SK-N-SH (cell line): Measurements from ENCODE around the gene CD53. TPM values are rescaled to one million over a fixed set of nuclear protein-coding genes. Genes with fewer than 3 reads are reported as not detected.

Experiments
- CTCF ChIA-PET: fragments of 300-600, 350-600 bp; formaldehyde crosslinking; extraction: SDS; loops from one replicate; lab custom pipeline; 2021; lab: Yijun Ruan, JAX
- POLR2A ChIA-PET: fragments of 350-600 bp; sonication (Branson Sonifier 250); formaldehyde crosslinking; extraction: SDS; loops from one replicate; lab custom pipeline; 2020; ENCODE audit warnings: antibody characterized with exemption, inconsistent platforms; lab: Yijun Ruan, JAX
- DNase-seq: peaks from one replicate; pipeline ENCODE4 v3.0.0; 2012
- H2AFZ ChIP-seq: fragments of 200-600 bp; sonication (generic); 2 replicates; pipeline ENCODE4 v1.8.1; 2016; ENCODE audit warnings: antibody characterized with exemption, mild to moderate bottlenecking, low read depth
- H3F3A ChIP-seq: fragments of 200-600 bp; sonication (generic); replicated peaks from 2 replicates; pipeline ENCODE3; 2016; ENCODE audit warnings: antibody characterized with exemption, mild to moderate bottlenecking; ENCODE audit not compliant: insufficient read depth
- H3K27ac ChIP-seq, 2 experiments: fragments of 200-500 bp in 1 of 2; fragments of 200-600 bp in 1 of 2; sonication (Bioruptor generic) in 1 of 2; sonication (generic), shearing (Covaris generic) in 1 of 2; 2 replicates each; pipeline versions ENCODE4 v1.5.1 to v1.6.1; 2014 to 2016; ENCODE audit warnings: low read depth in 2 of 2, inconsistent platforms in 1 of 2, low read length in 1 of 2, mild to moderate bottlenecking in 1 of 2, mixed read lengths in 1 of 2
- H3K27me3 ChIP-seq: fragments of 200-600 bp; sonication (generic), shearing (Covaris generic); 2 replicates; pipeline ENCODE4 v1.6.1; 2016; ENCODE audit warnings: mixed run types; ENCODE audit not compliant: insufficient read depth
- H3K36me3 ChIP-seq, 2 experiments: fragments of 200-500 bp in 1 of 2; fragments of 200-600 bp in 1 of 2; sonication (Bioruptor generic) in 1 of 2; sonication (generic) in 1 of 2; replicated peaks in 1 of 2; 2 replicates each; pipeline versions ENCODE3 to v1.5.1; 2014 to 2016; ENCODE audit warnings: low read length in 1 of 2, mild to moderate bottlenecking in 1 of 2; ENCODE audit not compliant: insufficient read depth in 2 of 2, control insufficient read depth in 1 of 2
- H3K4me1 ChIP-seq, 2 experiments: fragments of 200-500 bp in 1 of 2; fragments of 200-600 bp in 1 of 2; sonication (Bioruptor generic) in 1 of 2; sonication (generic), shearing (Covaris generic) in 1 of 2; 2 replicates each; pipeline versions ENCODE4 v1.5.1 to v1.6.1; 2014 to 2016; ENCODE audit warnings: low read depth in 1 of 2, low read length in 1 of 2, mixed run types in 1 of 2; ENCODE audit not compliant: insufficient read depth in 2 of 2, control insufficient read depth in 1 of 2
- H3K4me2 ChIP-seq: fragments of 200-600 bp; sonication (generic), shearing (Covaris generic); 2 replicates; pipeline ENCODE4 v1.6.1; 2017; ENCODE audit warnings: mixed run types
- H3K4me3 ChIP-seq, 2 experiments: fragments of 200-500 bp in 1 of 2; fragments of 200-600 bp in 1 of 2; sonication (Bioruptor generic) in 1 of 2; sonication (generic), shearing (Covaris generic) in 1 of 2; 2 replicates each; pipeline versions ENCODE4 v1.5.1 to v1.8.1; 2014 to 2016; ENCODE audit warnings: low read depth in 2 of 2, inconsistent platforms in 1 of 2, low read length in 1 of 2, mild to moderate bottlenecking in 1 of 2, mixed read lengths in 1 of 2, moderate library complexity in 1 of 2
- H3K79me2 ChIP-seq: fragments of 200-600 bp; sonication (generic); 2 replicates; pipeline ENCODE4 v1.8.1; 2017; ENCODE audit warnings: mild to moderate bottlenecking; ENCODE audit not compliant: insufficient read depth
- H3K9ac ChIP-seq: fragments of 200-600 bp; sonication (generic); 2 replicates; pipeline ENCODE4 v1.6.1; 2017; ENCODE audit warnings: mixed run types
- H3K9me2 ChIP-seq: fragments of 200-600 bp; sonication (generic); 2 replicates; pipeline ENCODE4 v1.6.1; 2017; ENCODE audit warnings: mixed run types
- H3K9me3 ChIP-seq: fragments of 200-600 bp; sonication (generic); 2 replicates; pipeline ENCODE4 v1.6.1; 2017; ENCODE audit warnings: mixed run types, mild to moderate bottlenecking, moderate library complexity
- H4K20me1 ChIP-seq: fragments of 200-600 bp; sonication (generic); 2 replicates; pipeline ENCODE4 v1.6.1; 2017; ENCODE audit warnings: mild to moderate bottlenecking, mixed run types; ENCODE audit not compliant: insufficient read depth
- ELF1 ChIP-seq: IDR thresholded peaks from 2 replicates; pipeline ENCODE4 v1.4.0; 2012
- EP300 ChIP-seq, 2 experiments: IDR thresholded peaks; 2 replicates each; pipeline versions ENCODE4 v1.4.0 to v1.6.1; 2012; ENCODE audit warnings: borderline replicate concordance in 1 of 2, low read depth in 1 of 2, low read length in 1 of 2
- GABPA ChIP-seq: IDR thresholded peaks from 2 replicates; pipeline ENCODE4 v1.4.0; 2012; ENCODE audit warnings: low read depth, mild to moderate bottlenecking
- JUND ChIP-seq: IDR thresholded peaks from 2 replicates; pipeline ENCODE4 v1.4.0; 2012
- MEF2A ChIP-seq: IDR thresholded peaks from 2 replicates; pipeline ENCODE4 v1.4.0; 2012; ENCODE audit warnings: low read depth, borderline replicate concordance
- NFIC ChIP-seq: IDR thresholded peaks from 2 replicates; pipeline ENCODE4 v1.4.0; 2012; ENCODE audit warnings: borderline replicate concordance
- NRF1 ChIP-seq: IDR thresholded peaks from 2 replicates; pipeline ENCODE4 v1.6.1; 2012; ENCODE audit warnings: low read depth, mild to moderate bottlenecking, low read length
- SIN3A ChIP-seq: IDR thresholded peaks from 2 replicates; pipeline ENCODE4 v1.6.1; 2012; ENCODE audit warnings: low read depth, mild to moderate bottlenecking, low read length, moderate library complexity, borderline replicate concordance
- TCF12 ChIP-seq: IDR thresholded peaks from 2 replicates; pipeline ENCODE4 v1.4.0; 2012
- USF2 ChIP-seq: fragments of 150-350 bp; IDR thresholded peaks from 2 replicates; pipeline ENCODE4 v1.6.1; 2017; ENCODE audit warnings: antibody characterized with exemption, low read length, low read depth, borderline replicate concordance
- WGBS: methylation state at CpG from one replicate; pipeline ENCODE4 v1.1.6; 2017; ENCODE audit warnings: low lambda C conversion rate; 5-methylcytosine and 5-hydroxymethylcytosine counted together
- polyA plus RNA-seq, 3 experiments: library from polyadenylated mRNA; depleted of rRNA; stranded (reverse); fragments of >200 nt; gene quantifications; 2 replicates each; pipeline ENCODE4 v1.2.3, GENCODE V29; 2012
- TF ChIP-seq, protein P1 (sequence below): IDR thresholded peaks from 2 replicates; pipeline ENCODE4 v1.6.1; 2012; ENCODE audit warnings: mild to moderate bottlenecking, low read depth, low read length, moderate library complexity
- TF ChIP-seq, protein P2 (sequence below): fragments of 150-350 bp; IDR thresholded peaks from 2 replicates; pipeline ENCODE4 v1.6.1; 2016; ENCODE audit warnings: mild to moderate bottlenecking, low read depth, low read length
- TF ChIP-seq, protein P3 (sequence below): IDR thresholded peaks from 2 replicates; pipeline ENCODE4 v1.4.0; 2012; ENCODE audit warnings: low read depth, borderline replicate concordance

The CD53 gene
- polyA plus RNA-seq, 1 of the 3 experiments (the other 2 are of a cell fraction): not detected

DNA sequence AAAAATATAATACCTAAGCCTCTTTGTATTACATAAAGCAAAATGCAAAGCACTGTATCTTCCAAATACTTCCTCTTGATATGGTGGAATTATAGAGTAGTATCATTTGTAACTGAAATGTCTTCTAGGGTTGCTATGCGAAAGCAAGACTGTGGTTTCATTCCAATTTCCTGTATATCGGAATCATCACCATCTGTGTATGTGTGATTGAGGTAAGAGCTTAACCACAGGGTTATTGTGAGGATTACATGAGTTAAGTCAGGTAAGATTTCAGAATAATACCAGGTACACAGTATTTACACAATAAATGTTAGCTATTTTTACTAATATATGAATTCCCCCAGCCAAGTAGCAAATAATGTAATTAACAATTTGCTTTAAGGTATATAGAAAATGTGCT is 24.7 kb downstream of the CD53 start:
- Histone ChIP-seq H4K20me1 (no peaks in the 10 kb centered on the region), H3K27me3 (peaks cover 5% of the 10 kb centered on the region; the same call in 1 of the 2 replicates), H3K4me3 (no peak overlapping the region), H3K27ac (no peak overlapping the region), H3K4me1 (no peaks in the 10 kb centered on the region), H3F3A (no peaks in the 10 kb centered on the region), H2AFZ (no peak overlapping the region), H3K4me2 (no peak overlapping the region), H3K9me2 (no peaks in the 10 kb centered on the region), H3K9me3 (no peaks in the 10 kb centered on the region), H3K9ac (no peak overlapping the region), H3K36me3 (no peaks in the 10 kb centered on the region), H3K79me2 (no peaks in the 10 kb centered on the region)
- 14% methylated on average over 2 of the region's 2 CpGs for WGBS
- TF ChIP-seq, protein P1, sequence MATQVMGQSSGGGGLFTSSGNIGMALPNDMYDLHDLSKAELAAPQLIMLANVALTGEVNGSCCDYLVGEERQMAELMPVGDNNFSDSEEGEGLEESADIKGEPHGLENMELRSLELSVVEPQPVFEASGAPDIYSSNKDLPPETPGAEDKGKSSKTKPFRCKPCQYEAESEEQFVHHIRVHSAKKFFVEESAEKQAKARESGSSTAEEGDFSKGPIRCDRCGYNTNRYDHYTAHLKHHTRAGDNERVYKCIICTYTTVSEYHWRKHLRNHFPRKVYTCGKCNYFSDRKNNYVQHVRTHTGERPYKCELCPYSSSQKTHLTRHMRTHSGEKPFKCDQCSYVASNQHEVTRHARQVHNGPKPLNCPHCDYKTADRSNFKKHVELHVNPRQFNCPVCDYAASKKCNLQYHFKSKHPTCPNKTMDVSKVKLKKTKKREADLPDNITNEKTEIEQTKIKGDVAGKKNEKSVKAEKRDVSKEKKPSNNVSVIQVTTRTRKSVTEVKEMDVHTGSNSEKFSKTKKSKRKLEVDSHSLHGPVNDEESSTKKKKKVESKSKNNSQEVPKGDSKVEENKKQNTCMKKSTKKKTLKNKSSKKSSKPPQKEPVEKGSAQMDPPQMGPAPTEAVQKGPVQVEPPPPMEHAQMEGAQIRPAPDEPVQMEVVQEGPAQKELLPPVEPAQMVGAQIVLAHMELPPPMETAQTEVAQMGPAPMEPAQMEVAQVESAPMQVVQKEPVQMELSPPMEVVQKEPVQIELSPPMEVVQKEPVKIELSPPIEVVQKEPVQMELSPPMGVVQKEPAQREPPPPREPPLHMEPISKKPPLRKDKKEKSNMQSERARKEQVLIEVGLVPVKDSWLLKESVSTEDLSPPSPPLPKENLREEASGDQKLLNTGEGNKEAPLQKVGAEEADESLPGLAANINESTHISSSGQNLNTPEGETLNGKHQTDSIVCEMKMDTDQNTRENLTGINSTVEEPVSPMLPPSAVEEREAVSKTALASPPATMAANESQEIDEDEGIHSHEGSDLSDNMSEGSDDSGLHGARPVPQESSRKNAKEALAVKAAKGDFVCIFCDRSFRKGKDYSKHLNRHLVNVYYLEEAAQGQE: no peak
- TF ChIP-seq SIN3A (no peak), NFIC (no peak), USF2 (no peak)
- TF ChIP-seq, protein P2, sequence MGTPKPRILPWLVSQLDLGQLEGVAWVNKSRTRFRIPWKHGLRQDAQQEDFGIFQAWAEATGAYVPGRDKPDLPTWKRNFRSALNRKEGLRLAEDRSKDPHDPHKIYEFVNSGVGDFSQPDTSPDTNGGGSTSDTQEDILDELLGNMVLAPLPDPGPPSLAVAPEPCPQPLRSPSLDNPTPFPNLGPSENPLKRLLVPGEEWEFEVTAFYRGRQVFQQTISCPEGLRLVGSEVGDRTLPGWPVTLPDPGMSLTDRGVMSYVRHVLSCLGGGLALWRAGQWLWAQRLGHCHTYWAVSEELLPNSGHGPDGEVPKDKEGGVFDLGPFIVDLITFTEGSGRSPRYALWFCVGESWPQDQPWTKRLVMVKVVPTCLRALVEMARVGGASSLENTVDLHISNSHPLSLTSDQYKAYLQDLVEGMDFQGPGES: no peak
- no peak for DNase-seq
- POLR2A ChIA-PET: no interaction called here
- CTCF ChIA-PET: no interaction called here

- H3K4me1 ChIP-seq: no peaks in the 10 kb centered on the region
- ChIA-PET CTCF (no interaction called here), POLR2A (no interaction called here)
- H3K79me2 ChIP-seq: no peaks in the 10 kb centered on the region
- H4K20me1 ChIP-seq: no peaks in the 10 kb centered on the region
- 0 out of 2 replicates have a peak, but pooled peaks cover 5% of the 10 kb centered on the region for H3K27me3 ChIP-seq
- H3K4me3 ChIP-seq: no peak overlapping the region
- no peak overlapping the region for H3K27ac ChIP-seq
- H3K9me3 ChIP-seq: no peaks in the 10 kb centered on the region
- DNase-seq: no peak
- TF ChIP-seq, protein P3, sequence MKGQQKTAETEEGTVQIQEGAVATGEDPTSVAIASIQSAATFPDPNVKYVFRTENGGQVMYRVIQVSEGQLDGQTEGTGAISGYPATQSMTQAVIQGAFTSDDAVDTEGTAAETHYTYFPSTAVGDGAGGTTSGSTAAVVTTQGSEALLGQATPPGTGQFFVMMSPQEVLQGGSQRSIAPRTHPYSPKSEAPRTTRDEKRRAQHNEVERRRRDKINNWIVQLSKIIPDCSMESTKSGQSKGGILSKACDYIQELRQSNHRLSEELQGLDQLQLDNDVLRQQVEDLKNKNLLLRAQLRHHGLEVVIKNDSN: no peak
- TF ChIP-seq GABPA: no peak
- TF ChIP-seq JUND: no peak
- no peak for TF ChIP-seq TCF12
- TF ChIP-seq MEF2A: no peak
- TF ChIP-seq ELF1: no peak
- no peak for TF ChIP-seq SIN3A
- TF ChIP-seq NRF1: no peak
- no peak for TF ChIP-seq EP300 (IDR thresholded peaks at IDR 0.05; ENCODE audit: borderline replicate concordance in 1 of 2, low read depth in 1 of 2, low read length in 1 of 2)
- TF ChIP-seq, all 33 proteins: peak for 0
- 18% methylated on average over 3 of the region's 3 CpGs for WGBS
- Histone ChIP-seq H3F3A (no peaks in the 10 kb centered on the region), H3K36me3 (no peaks in the 10 kb centered on the region), H3K9me2 (no peaks in the 10 kb centered on the region), H3K4me2 (no peak overlapping the region), H2AFZ (no peak overlapping the region), H3K9ac (no peak overlapping the region)
Observed at GRCh38 chr1:110898734-110899457, 25.9 kb downstream of the CD53 start.
